ENCODE results near the gene TBC1D3D.
"Not testable (repeated sequence)": the region's sequence is repeated elsewhere in the genome, so short reads cannot be mapped to it uniquely, and the experiment has no call there.

GRCh38 chr17:38003676-38004075, at the start of gene TBC1D3D:
- not testable (repeated sequence) for TF ChIP-seq CTCF (conservative IDR thresholded peaks at IDR 0.05; ENCODE audit: low read length); EZH2phosphoT487 (IDR thresholded peaks at IDR 0.05; ENCODE audit: borderline replicate concordance, low read depth, low read length)
